GM12878 (cell line): ENCODE measurements around the gene C11orf98. TPM values are rescaled to one million over a fixed set of nuclear protein-coding genes. Genes with fewer than 3 reads are reported as not detected.

Experiments used
- EP300 ChIP-seq, 2 experiments: fragments of 150-350 bp in 1 of 2; IDR thresholded peaks; 2 replicates each; pipeline ENCODE4 v1.6.1; 2011 to 2012; ENCODE audit warnings: low read depth in 2 of 2, low read length in 2 of 2, borderline replicate concordance in 1 of 2, improper control_type of control experiment in 1 of 2, inconsistent platforms in 1 of 2; ENCODE audit not compliant: control insufficient read depth in 1 of 2
- MTA2 ChIP-seq: fragments of 450-650 bp; IDR thresholded peaks from 2 replicates; pipeline ENCODE4 v1.6.1; 2016; ENCODE audit warnings: low read depth, mild to moderate bottlenecking, moderate library complexity
- PAX8 ChIP-seq: fragments of 450-650 bp; IDR thresholded peaks from 2 replicates; pipeline ENCODE4 v1.6.1; 2017; ENCODE audit warnings: mild to moderate bottlenecking, moderate library complexity
- RAD21 ChIP-seq: IDR thresholded peaks from 2 replicates; pipeline ENCODE4 v1.6.1; 2011; ENCODE audit warnings: mild to moderate bottlenecking, low read depth, low read length, moderate library complexity; ENCODE audit not compliant: insufficient read depth
- STAT3 ChIP-seq: IDR thresholded peaks from 2 replicates; pipeline ENCODE4 v1.6.1; 2011; ENCODE audit warnings: low read depth, low read length, improper control_type of control experiment
- USF1 ChIP-seq: IDR thresholded peaks from 2 replicates; pipeline ENCODE4 v1.6.1; 2011; ENCODE audit warnings: borderline replicate concordance, low read depth, mild to moderate bottlenecking, moderate library complexity, mixed read lengths, low read length; ENCODE audit not compliant: insufficient read depth; ENCODE audit errors: extremely low read length
- ZBTB33 ChIP-seq: fragments of 450-650 bp; IDR thresholded peaks from 2 replicates; pipeline ENCODE4 v1.6.1; 2017; ENCODE audit warnings: mild to moderate bottlenecking
- ZBTB4 ChIP-seq: fragments of 450-650 bp; formaldehyde crosslinking; IDR thresholded peaks from 2 replicates; pipeline ENCODE4 v1.4.0; 2022; ENCODE audit warnings: mild to moderate bottlenecking, moderate library complexity
- ZZZ3 ChIP-seq: IDR thresholded peaks from 2 replicates; pipeline ENCODE4 v1.6.1; 2011; ENCODE audit warnings: low read depth; ENCODE audit not compliant: control insufficient read depth, insufficient read length
- polyA plus RNA-seq, 11 experiments: library from polyadenylated mRNA; depleted of rRNA in 4 of 11; unstranded in 6 of 11; stranded (reverse) in 5 of 11; fragments of >200 nt; fragmentation: Nextera tagmentation in 4 of 11; fragmentation: Illumina TruSeq in 1 of 11; extraction: Ambion mirVana in 4 of 11; extraction: Trizol in 1 of 11; gene quantifications; 1 replicate in 1 of 11; 2 replicates in 10 of 11; pipeline versions ENCODE4 v1.2.1 to v1.2.3, GENCODE V29; 2011 to 2016; ENCODE audit warnings: inconsistent platforms in 2 of 11, missing spikeins in 2 of 11, low read depth in 1 of 11
- total RNA-seq, 4 experiments: library from RNA; depleted of rRNA in 3 of 4; stranded (reverse); fragments of >200 nt in 3 of 4; fragmentation: Illumina TruSeq in 1 of 4; extraction: Trizol in 1 of 4; gene quantifications; 2 replicates each; pipeline versions ENCODE4 v1.2.1 to v1.2.3, GENCODE V29; 2013 to 2021

C11orf98 gene
- total and polyA plus RNA-seq, 10 of the 15 experiments (the other 5 are each of a cell fraction or from before 2014, with no cell fraction given): 62.5 to 270 (median 162) TPM

- TF ChIP-seq STAT3 (no peak), MTA2 (no peak), ZZZ3 (no peak), RAD21 (no peak), USF1 (no peak), EP300 (IDR thresholded peaks at IDR 0.05; ENCODE audit: borderline replicate concordance in 1 of 2, control insufficient read depth in 1 of 2, low read depth in 2 of 2, low read length in 2 of 2) (no peak), PAX8 (no peak), ZBTB33 (no peak), ZBTB4 (CRISPR knock-in tag) (no peak)
Measured at GRCh38 chr11:62648967-62649364, 16.0 kb downstream of the C11orf98 start (continued).
